ENCODE data around the gene EEIG1.

The EEIG1 gene

DNA sequence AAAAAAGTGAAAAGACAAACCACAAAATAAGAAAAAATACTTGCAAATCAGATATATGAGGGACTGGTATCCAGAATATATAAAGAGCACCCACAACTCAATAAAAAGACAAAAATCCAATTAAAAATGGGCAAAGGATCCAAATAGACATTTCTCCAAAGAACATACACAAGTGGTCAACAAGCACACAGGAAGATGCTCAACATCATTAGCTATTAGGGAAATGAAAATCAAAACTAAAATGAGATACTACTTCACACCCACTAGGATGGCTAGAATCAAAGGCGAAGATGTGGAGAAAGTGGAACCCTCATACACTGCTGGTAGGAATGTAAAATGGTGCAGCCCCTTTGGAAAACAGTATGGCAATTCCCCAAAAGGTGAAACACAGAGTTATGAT is 22.1 kb downstream of the EEIG1 start:
- DNase-seq = no peak

GRCh38 chr9:127955294-127956015 is 25.3 kb downstream of the EEIG1 start:
- DNase-seq = peak; percentile 92

DNA sequence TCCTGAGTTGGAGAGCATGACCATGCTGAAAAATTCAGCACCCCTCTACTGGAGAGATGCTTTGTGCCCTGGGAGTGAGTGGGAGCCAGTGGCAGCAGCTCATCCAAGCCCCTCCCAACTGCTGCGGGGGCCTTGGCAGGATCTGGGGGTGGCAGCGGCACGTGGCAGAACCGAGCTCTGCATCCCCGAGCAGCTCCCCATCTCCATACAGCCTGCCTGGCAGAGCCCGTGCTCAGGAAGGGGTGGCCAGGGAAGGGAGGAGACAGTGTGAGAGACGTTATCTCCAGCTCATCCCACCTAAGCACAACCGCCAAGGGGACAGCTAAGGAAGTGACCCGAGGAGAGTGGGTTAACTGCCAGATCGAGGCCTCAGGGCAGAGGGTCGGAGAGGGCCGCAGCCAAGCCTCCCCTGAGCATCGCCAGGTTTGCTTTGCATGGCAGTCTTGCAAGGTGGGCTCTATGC is 25.9 kb downstream of the EEIG1 start:
- no peak for DNase-seq

DNA sequence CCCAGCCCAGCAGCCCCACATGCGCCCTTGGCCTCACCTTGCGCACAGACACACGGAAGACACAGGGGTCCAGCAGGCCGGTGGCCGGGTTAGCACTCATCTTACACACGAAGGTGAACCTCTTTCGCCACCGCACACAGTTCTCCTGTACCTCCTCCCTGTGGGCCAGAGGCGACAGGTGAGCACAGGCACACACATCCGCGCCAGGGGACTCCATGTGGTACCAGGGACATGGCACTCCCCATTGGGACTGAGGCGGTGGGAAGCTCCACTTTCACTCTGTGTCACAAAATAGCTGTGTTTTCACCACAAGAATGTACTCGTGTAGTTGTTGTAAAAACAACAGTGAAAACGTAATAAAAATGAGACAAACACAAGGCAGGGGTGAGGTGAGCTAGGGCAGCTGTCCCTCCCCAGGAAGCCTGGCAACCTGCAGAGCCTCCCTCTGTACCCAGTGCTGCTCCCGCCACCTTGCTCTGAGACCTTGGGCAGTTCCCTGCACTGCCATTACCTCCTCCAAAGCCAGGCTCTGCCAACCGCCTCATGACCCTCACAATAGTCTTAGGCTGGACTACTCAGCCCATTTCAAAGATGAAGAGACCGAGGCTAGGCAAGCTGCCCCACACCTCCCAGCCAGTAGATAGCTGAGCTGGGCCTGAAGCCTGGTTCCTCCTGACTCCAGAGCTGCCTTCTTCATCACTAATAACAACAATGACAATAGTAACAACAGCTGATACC is 26.9 kb downstream of the EEIG1 start:
- DNase-seq = no peak

DNA sequence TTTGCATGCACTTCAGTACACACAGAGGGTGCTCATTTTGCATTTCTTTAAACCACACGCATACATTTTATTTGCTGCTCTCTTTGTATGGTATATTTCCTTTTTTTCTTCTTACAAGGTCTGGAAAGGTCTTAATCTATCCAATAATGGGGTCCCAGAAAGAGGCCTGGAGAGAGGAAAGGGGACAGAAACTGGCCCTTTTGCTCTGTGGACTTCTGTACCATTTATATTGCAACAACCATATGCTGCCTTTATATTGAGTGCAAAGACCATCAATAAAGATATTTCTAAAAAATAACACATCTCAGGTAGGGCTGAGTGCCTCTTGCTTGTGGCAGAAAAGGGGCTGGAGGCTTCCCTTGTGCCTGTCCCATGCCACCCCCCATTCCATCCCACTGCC is 27.6 kb downstream of the EEIG1 start:
- no peak for DNase-seq

GRCh38 chr9:127950513-127951289 is 30.1 kb downstream of the EEIG1 start:
- no peak for DNase-seq

- no peak for DNase-seq
Measured at GRCh38 chr9:127949827-127950512, 30.8 kb downstream of the EEIG1 start.

- DNase-seq = no peak
Measured at GRCh38 chr9:127947841-127948710, 32.7 kb downstream of the EEIG1 start.

GRCh38 chr9:127946728-127947127 is 34.1 kb downstream of the EEIG1 start:
- no peak for DNase-seq

GRCh38 chr9:127945942-127946341 is 34.8 kb downstream of the EEIG1 start:
- no peak for DNase-seq

- DNase-seq = no peak
Measured at GRCh38 chr9:127945338-127945737, 35.5 kb downstream of the EEIG1 start.

DNA sequence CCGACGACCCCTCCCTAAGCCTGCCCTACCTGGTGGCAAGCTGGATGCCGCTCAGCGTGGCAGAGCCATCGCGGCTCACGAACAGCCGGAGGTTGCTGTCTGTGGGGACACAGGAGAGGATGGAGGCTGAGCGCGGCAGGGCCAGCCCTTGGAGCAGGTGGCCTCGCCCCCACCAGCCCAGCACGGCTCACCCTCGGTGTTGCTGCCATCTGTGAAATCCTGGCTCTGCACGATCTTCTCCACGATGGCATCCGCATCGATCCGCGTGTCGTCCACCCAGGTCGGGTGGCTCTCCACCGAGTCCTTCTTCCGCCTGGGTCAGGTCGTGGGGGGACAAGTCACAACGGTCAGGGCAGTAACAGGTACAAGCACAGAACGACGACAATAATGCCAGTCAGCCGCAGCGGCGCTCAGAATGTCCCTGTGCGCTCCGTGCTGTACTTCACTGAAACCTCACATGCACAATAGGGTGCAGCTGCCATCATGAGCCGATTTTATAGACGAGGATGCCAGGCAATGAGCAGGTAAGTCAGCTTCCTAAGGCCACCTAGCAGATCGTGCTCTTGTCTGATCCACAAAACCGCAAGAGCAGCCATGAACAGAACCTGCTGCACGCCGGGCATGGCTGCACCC is 36.1 kb downstream of the EEIG1 start:
- no peak for DNase-seq

- peak; percentile 64 for DNase-seq
Measured at GRCh38 chr9:127943731-127944144, 37.1 kb downstream of the EEIG1 start.

DNA sequence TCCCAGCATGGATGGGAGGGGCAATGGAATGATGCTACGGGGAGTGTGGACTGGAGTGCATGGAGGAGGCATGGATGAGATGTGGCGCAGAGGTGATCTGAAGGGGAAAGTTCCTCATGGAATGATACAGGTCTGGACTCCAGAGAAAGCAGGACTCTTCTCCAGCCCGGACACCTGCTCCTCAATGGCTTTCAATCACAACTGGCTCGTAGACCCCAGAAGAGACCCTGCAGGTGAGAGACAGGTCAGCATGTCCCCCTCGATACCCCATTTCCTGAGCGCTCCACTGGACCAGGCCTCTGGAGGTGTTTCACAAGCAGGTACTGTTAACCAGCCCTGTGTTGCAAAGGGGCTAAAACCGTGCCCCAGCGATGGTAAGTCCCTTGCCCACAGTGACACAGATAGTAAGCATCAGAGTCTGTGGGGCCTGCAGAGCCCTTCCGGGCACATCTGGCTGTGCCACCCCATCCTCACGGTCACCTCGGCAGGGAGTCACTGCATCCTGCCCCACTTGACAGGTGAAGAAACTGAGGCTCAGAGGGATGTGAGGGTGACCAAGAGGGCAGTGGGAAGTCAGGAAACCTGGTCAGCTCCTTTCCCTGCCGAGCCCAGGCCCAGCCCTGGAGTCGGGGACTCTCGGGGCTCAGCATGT is 37.7 kb downstream of the EEIG1 start:
- DNase-seq = no peak

- no peak for DNase-seq
Measured at GRCh38 chr9:127942216-127943010, 38.4 kb downstream of the EEIG1 start.

- no peak for DNase-seq
Measured at GRCh38 chr9:127941961-127942215, 38.9 kb downstream of the EEIG1 start.

DNA sequence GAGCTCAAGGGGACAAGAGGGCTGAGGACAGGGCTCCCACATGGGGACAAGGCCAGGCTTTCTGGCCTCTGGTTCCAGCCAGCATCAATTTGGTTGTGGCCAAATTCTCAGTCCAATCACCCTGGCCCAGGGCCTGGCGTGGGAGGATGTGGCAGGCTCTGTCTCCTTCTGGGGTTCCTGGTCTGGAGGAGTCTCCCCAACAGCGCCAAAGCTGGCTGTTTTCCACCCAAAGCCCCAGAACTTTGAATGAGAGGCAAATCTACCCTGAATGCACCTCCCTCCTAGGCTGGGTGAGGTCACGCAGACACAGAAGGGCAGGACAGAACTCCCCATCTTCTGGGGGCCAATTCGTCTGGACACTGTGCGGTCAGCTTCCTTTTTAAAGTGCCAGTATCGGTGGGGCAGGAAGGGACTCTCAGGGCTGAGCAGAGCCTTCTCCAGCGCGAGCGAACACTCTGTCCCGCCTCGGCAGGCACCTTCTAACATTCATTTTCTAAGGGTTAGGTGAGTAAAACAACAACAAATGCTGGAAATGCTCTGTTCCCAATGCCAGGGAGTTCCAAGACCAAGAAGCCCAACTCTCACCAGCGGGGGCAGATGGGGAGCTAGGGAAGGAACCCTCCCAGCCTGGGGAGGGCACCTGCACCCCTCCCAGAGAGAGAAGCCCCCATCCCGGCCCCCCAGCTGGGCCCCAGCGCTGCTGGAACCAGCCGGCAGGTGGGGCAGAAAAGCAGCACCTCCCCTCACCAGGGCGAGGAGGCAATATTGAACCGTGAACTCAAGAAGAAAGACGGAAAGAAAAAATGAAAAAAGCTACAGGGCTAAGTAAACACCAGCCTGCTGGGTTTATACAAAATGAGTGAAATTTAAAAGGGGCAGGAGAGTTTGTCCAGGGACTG is 39.5 kb downstream of the EEIG1 start:
- DNase-seq = no peak

GRCh38 chr9:127940593-127940992 is 40.2 kb downstream of the EEIG1 start:
- no peak for DNase-seq

DNA sequence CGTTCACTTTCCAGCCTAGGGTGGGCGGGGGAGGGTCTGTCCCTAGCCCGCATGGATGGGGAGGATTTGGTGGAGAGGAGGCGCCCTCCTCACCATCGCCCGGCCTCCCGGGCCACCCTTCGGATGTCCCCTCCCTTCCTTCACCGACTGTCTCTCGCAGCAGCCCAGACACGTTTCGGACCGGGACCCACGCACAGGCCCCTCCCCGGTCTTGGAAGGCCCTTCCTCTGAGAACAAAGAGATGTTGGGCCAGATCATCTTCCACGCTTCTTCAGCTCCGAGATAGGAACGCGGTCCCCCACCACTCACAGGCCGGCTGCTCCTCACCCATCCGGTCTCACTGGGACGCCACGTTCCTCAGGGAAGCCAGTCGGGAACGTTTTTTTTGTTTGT is 42.5 kb downstream of the EEIG1 start:
- no peak for DNase-seq
